Raji (cell line): ENCODE results near the gene USP10.

Experiments
- POLR2A ChIP-seq: IDR thresholded peaks from 2 replicates; pipeline ENCODE4 v1.6.1; 2011; ENCODE audit warnings: low read depth, low read length, control low read depth; ENCODE audit not compliant: insufficient read depth

The USP10 gene

GRCh38 chr16:84699712-84700445 is at the start of gene USP10:
USP10 (plus strand) TSS chr16:84700000; CDS start chr16:84700091, 91 bp downstream.
- peak; percentile 81 for TF ChIP-seq POLR2A

GRCh38 chr16:84650062-84650991 is 49.5 kb upstream of the USP10 start:
- no peak for TF ChIP-seq POLR2A

- no peak for TF ChIP-seq POLR2A
Observed at GRCh38 chr16:84652566-84652965, 47.2 kb upstream of the USP10 start.

- no peak for TF ChIP-seq POLR2A
Observed at GRCh38 chr16:84654238-84654637, 45.6 kb upstream of the USP10 start.

GRCh38 chr16:84654998-84655397 is 44.8 kb upstream of the USP10 start:
- TF ChIP-seq POLR2A: no peak

GRCh38 chr16:84656649-84657048 is 43.2 kb upstream of the USP10 start:
- TF ChIP-seq POLR2A: no peak

GRCh38 chr16:84657229-84657837 is 42.5 kb upstream of the USP10 start:
- TF ChIP-seq POLR2A: no peak

GRCh38 chr16:84658690-84659089 is 41.1 kb upstream of the USP10 start:
- no peak for TF ChIP-seq POLR2A

- no peak for TF ChIP-seq POLR2A
Observed at GRCh38 chr16:84659656-84660300, 40.0 kb upstream of the USP10 start.

GRCh38 chr16:84660973-84661372 is 38.8 kb upstream of the USP10 start:
- no peak for TF ChIP-seq POLR2A

- no peak for TF ChIP-seq POLR2A
Observed at GRCh38 chr16:84661418-84662060, 38.3 kb upstream of the USP10 start.

GRCh38 chr16:84662471-84662870 is 37.3 kb upstream of the USP10 start:
- no peak for TF ChIP-seq POLR2A

GRCh38 chr16:84663433-84664101 is 36.2 kb upstream of the USP10 start:
- 0 out of 2 replicates have a peak, but pooled peaks have one; percentile 26 for TF ChIP-seq POLR2A

GRCh38 chr16:84665359-84665758 is 34.4 kb upstream of the USP10 start:
- TF ChIP-seq POLR2A: no peak
